ENCODE data around the gene ADAM22. TPM values are rescaled to one million over a fixed set of nuclear protein-coding genes. Genes with fewer than 3 reads are reported as not detected.
A peak's percentile ranks its signal among the peaks of the same experiment; 100 is the strongest.

ADAM22 gene
- total RNA-seq, 1 donor, result 7.0 TPM

DNA sequence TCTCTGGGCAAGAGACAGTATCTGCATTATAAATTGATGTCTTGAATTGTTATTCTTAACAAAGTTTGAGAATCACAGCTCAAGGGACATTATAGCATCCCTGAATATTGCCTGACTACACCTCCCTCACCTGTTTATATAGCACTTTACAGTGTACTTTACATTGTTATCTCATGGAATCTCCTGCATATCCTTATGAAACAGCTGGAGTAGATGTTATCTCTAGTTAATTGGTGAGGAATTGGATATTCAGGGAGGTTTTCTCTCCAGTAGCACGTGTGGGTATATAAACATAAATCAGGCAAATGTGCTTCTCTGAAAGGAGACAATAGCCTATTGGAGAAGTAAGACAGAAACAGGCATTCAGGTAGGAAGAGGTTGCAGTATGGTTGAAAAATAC lies 168.6 kb downstream of the ADAM22 start:
- no peak for DNase-seq (ENCODE audit: low read depth in 2 of 3, low spot score in 2 of 3)

GRCh38 chr7:88104732-88105131 lies 170.7 kb downstream of the ADAM22 start:
- DNase-seq (ENCODE audit: low read depth in 2 of 3, low spot score in 2 of 3), result peak in 2 of 3 donors; percentile 4 to 66

DNA sequence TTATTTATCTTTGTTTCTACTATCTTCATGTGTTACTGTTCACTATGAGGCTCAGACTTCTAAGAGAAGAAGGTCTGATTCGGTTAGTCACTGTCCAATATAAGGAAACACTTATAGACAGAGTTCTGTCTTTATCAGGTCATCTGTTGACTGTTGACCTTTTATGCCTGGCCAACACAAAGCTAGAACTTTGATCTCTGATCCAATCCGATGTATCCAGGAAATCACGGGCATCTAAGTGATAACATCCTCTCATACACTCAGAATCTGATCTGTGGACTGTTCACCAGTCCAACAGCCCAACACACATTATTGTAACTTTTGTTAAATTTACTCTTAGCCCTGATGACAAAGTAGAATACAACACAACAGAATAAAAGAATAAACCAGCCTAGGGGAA lies 171.2 kb downstream of the ADAM22 start:
- no peak for DNase-seq (ENCODE audit: low read depth in 2 of 3, low spot score in 2 of 3)

DNA sequence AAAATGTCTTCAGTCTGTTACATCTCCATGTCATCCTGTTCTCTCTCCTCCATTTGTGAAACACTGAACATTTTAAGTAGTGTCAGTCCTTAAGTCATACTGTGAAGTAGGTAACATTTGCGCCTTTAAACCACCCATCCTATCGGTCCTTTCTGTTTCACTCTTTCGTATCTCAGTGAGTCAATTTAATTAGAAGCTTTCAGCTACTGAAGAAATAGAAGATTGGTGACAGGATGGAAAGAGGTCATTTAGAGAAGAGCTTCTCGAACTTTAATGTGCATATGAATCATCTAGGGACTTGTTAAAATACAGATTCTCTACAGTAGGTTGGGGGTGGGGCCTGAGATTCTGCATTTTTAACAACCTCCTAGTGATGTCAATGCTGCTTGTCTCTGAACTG lies 172.4 kb downstream of the ADAM22 start:
- DNase-seq (ENCODE audit: low read depth in 2 of 3, low spot score in 2 of 3), result no peak

- DNase-seq (ENCODE audit: low read depth in 2 of 3, low spot score in 2 of 3), result no peak
Measured at GRCh38 chr7:88109612-88110011, 175.6 kb downstream of the ADAM22 start.

DNA sequence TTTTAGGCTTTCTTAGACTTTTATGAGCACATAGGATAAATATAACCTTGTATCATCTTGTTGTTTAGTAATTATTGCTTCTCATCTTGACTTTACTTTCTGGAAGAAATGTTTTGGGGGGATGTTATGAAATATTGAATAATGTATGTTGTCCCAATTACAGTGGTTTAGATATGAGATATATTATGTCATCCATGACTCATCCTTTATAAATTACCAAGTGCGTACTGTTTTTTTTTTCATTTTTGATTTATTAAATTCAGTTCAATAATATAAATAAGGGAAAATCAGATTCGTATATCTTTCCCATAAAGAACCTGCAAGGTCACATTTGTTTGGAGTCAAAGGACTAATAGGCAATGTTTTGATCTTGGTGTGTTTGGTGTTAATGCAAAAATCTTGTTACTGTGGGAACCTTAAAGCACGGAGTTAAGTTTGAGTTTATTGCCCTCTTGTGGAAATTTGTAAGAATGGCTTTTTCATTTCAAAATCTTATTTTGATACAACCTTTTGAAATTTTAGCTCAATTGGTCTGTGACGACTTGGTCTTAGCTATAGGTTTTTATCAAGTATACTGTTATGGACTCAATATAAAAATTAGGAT lies 177.2 kb downstream of the ADAM22 start:
- DNase-seq (ENCODE audit: low read depth in 2 of 3, low spot score in 2 of 3), result peak in 2 of 3 donors; percentile 34 to 69

DNA sequence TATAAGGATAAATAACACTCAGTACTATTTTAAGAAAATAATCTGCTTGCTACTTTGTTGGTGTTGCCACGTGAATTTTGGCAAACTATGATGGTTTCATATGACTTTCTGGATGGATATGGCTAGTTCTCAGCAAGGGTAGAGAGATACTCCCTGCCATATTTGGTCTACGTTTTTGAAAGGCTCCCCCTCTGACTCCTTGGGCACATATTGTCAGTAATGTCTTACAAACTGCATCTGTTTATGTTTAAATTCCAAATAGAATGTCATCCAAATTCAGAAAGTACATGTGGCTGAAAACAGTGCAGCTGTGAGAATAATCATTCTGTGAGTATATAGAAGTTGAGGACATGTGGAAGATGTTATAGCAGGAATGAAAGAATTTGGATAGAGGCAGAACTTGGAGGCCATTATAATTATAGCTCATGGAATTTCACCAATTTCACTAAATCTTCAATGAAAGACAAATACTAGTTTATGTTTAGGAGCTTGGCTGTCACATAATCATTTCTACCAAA lies 178.0 kb downstream of the ADAM22 start:
- no peak for DNase-seq (ENCODE audit: low read depth in 2 of 3, low spot score in 2 of 3)

DNA sequence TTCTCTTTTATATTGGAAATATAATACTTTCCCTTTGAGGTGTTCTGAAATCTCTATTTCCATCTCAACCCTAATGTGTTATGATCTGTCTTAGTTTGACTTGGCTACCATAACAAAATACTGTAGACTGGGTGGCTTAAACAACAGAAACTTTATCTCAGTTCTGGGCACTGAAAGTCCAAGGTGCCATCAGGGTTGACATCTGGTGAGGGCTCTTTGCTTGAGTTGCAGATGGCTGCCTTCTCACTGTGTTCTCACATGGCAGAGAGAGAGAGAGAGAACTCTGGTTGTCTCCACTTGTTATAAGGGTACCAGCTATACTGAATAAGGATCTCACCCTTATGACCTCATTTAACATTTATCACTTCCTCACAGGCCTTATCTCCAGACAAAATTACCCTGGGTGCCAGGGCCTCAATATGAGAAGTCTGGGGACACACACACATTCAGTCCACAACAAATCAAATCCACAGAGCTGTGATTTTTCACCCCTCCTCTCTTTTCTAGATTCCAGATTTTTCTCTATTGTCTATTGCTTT lies 181.3 kb downstream of the ADAM22 start:
- no peak for DNase-seq (ENCODE audit: low read depth in 2 of 3, low spot score in 2 of 3)

- no peak for DNase-seq (ENCODE audit: low read depth in 2 of 3, low spot score in 2 of 3)
Measured at GRCh38 chr7:88115816-88116215, 181.8 kb downstream of the ADAM22 start.

DNA sequence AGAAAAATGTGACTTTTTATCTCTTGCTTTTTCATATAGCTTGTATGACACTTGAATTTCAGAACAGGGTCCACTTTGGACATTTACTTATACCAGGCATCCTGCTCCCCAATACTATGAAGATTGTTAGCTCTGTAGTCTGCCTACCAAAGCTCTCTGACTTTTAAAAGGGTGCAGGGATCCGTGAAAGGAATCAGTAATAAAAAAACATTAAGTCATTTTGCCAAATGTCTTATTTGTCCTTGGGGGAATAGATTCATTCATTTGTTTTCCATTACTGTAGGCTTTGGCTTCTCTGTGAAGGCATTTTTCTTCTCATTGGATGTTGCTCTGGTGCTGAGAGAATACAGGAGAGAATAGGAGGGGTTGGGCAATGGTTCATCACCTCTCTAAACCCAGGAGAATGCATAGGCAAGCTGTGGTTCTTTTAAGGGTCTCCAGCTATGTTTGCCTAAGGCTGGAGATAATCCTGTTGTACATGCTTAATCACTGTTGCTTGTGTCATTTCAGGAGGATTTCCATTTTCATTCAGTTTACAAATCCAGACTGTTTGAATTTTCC lies 182.3 kb downstream of the ADAM22 start:
- no peak for DNase-seq (ENCODE audit: low read depth in 2 of 3, low spot score in 2 of 3)

GRCh38 chr7:88117325-88117724 lies 183.3 kb downstream of the ADAM22 start:
- DNase-seq (ENCODE audit: low read depth in 2 of 3, low spot score in 2 of 3), result no peak

DNA sequence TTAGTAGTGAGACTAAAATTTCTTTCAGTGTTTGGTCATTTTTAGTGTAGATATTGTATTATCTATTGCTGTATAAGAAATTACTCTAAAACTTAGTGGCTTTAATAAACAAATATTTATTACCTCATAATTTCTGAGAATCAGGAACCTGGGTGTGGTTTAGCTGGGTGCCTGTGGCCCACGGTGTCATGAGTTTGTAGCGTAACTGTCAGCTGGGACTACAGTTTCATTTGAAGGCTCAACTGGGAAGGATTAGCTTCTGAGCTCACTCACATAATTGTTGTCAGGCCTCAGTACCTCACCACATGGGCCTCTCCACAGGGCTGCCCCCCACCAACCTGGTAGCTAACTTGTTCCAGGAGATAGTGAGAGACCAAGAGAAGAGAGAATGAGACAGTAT lies 187.3 kb downstream of the ADAM22 start:
- DNase-seq (ENCODE audit: low read depth in 2 of 3, low spot score in 2 of 3), result no peak

GRCh38 chr7:88127637-88128290 lies 193.7 kb downstream of the ADAM22 start:
- DNase-seq (ENCODE audit: low read depth in 2 of 3, low spot score in 2 of 3), result no peak

DNA sequence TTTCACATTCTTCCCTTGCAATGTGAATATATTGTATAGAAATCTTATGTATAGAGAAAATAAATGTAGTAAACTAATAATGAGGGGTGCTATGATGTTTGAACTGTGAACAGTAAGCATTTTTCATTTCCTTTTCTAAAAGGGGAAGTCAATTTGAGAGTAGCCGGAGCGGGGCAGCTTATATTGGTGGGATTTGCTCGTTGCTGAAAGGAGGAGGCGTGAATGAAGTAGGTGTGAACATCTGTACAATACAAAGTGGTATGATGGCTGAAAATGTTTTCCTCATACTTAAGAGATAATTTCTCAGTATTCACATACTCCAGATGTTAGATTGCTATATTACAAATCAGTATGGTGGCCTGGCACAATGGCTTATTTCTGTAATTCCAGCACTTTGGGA lies 198.7 kb downstream of the ADAM22 start:
- DNase-seq (ENCODE audit: low read depth in 2 of 3, low spot score in 2 of 3), result peak in 2 of 3 donors; percentile 20 to 62

DNA sequence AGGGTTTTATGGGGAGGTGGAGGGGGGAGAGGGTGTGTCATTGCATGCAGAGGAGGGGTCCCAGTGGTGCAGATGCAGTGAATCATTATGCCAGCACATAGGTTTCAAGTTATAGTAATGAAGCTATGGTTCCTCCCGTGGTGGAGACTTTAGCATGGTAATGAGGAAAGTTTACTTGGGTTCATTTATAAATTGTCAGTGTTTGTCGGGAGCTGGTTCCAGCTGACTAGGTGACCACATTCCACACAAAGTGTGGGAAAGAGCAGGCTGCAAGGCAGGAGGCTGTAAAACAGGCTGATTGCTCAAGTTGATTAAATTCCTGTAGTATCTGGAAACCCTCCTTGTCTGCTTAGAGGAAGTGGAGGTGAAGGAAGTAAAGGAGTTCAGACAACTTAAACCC lies 206.9 kb downstream of the ADAM22 start:
- no peak for DNase-seq (ENCODE audit: low read depth in 2 of 3, low spot score in 2 of 3)

DNA sequence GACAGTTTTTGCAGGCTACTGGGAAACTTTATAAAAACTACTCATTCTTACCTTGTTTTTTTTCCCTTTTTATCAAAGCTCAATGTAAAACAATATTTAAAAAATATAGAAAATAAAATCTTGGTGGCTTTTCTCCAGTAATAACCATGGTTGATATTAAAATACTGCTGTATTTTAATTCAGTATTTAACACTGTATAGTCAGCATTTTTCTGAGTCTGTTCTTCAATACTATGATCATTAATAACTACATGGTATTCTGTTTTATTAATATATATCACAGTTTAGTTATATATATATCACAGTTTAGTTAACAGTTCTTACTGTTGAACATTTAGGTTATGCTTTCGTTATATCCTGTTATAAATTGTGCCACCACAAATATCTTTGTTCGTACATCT lies 207.4 kb downstream of the ADAM22 start:
- DNase-seq (ENCODE audit: low read depth in 2 of 3, low spot score in 2 of 3), result no peak

GRCh38 chr7:88141953-88142352 lies 207.9 kb downstream of the ADAM22 start:
- DNase-seq (ENCODE audit: low read depth in 2 of 3, low spot score in 2 of 3), result no peak

GRCh38 chr7:88146616-88147015 lies 212.6 kb downstream of the ADAM22 start:
- DNase-seq (ENCODE audit: low read depth in 2 of 3, low spot score in 2 of 3), result no peak

DNA sequence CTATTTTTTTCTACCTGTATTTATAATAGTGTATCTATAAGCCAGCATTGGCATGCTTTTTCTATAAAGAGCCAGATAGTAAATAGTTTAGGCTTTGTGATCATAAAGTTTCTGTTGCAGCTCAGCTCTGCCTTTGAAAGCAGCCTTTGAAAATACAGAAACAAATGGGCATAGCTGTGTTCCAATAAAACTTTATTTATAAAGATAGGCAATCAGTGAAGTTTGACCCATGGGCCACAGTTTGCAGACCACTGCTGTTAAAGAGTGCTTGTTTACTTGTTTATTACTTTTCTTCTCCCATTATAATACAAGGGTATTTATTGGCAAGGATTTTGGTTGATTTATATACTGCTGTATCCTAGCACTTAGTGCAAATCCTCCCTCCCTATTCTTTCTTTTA lies 213.3 kb downstream of the ADAM22 start:
- no peak for DNase-seq (ENCODE audit: low read depth in 2 of 3, low spot score in 2 of 3)

GRCh38 chr7:88147949-88148348 lies 213.9 kb downstream of the ADAM22 start:
- no peak for DNase-seq (ENCODE audit: low read depth in 2 of 3, low spot score in 2 of 3)

DNA sequence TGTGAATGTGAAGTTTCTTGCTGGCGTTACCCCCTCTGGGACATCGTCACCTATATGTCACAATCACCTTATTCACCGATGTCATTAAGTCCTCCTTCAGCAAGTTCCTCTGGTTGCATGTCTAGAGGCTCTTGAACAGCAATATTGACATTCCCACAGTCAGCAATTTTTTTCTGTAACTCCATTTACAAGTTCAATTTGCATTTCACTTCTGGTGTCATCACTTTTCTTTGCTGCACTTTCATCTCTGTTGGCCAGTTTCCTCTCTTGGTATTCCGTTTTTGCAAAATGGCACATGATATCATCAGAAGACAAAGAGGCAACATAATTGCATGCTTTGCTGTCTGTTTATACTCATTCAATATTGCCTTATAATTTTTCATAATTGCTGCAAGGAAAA lies 216.0 kb downstream of the ADAM22 start:
- no peak for DNase-seq (ENCODE audit: low read depth in 2 of 3, low spot score in 2 of 3)
